CD4-positive, alpha-beta memory T cell (primary cell): ENCODE results near the gene RSKR. TPM values are rescaled to one million over a fixed set of nuclear protein-coding genes. Genes with fewer than 3 reads are reported as not detected.

ENCODE experiments used
- CTCF ChIA-PET: fragments of 350-600 bp; sonication (Branson Sonifier 250); formaldehyde crosslinking; loops from one replicate; lab custom pipeline; 2021; ENCODE audit warnings: inconsistent platforms; ENCODE audit not compliant: partially characterized antibody; lab: Charles Lee
- POLR2A ChIA-PET: fragments of 350-600 bp; sonication (Branson Sonifier 250); formaldehyde crosslinking; loops from one replicate; lab custom pipeline; 2021; ENCODE audit not compliant: partially characterized antibody; lab: Charles Lee
- DNase-seq, 5 donors: peaks; one replicate each; pipeline versions ENCODE4 v3.0.0 to v3.0.0-alpha.2; 2020 to 2022; ENCODE audit warnings: mixed read lengths in 1 of 5
- H3K27ac ChIP-seq: one replicate; pipeline ENCODE4 v1.7.0; 2013; ENCODE audit warnings: low read depth, low read length
- H3K27me3 ChIP-seq: 2 replicates; pipeline ENCODE4 v1.7.0; 2013; ENCODE audit warnings: mild to moderate bottlenecking, low read length, moderate library complexity; ENCODE audit not compliant: insufficient read depth
- H3K36me3 ChIP-seq: 2 replicates; pipeline ENCODE4 v1.7.0; 2013; ENCODE audit warnings: mild to moderate bottlenecking, low read length, moderate library complexity; ENCODE audit not compliant: insufficient read depth
- H3K4me1 ChIP-seq: 2 replicates; pipeline ENCODE4 v1.7.0; 2013; ENCODE audit warnings: mild to moderate bottlenecking, low read length, moderate library complexity; ENCODE audit not compliant: insufficient read depth
- H3K4me3 ChIP-seq, 2 donors: one replicate each; pipeline ENCODE4 v1.7.0; 2013; ENCODE audit warnings: low read length in 2 of 2, mild to moderate bottlenecking in 1 of 2
- H3K9me3 ChIP-seq, 2 donors: one replicate each; pipeline ENCODE4 v1.7.0; 2013; ENCODE audit warnings: low read length in 2 of 2, control low read depth in 1 of 2; ENCODE audit not compliant: control insufficient read depth in 1 of 2
- H3K27ac Mint-ChIP-seq, 7 donors: one replicate each; pipeline ENCODE4 v1.8.0; 2020 to 2021; ENCODE audit warnings: mixed read lengths in 7 of 7, mild to moderate bottlenecking in 6 of 7, inconsistent platforms in 3 of 7, moderate library complexity in 3 of 7
- H3K27me3 Mint-ChIP-seq, 2 donors: one replicate each; pipeline ENCODE4 v1.8.0; 2020 to 2021; ENCODE audit warnings: mixed read lengths in 2 of 2
- H3K36me3 Mint-ChIP-seq, 2 donors: one replicate each; pipeline ENCODE4 v1.8.0; 2020 to 2021; ENCODE audit warnings: mixed read lengths in 2 of 2, inconsistent platforms in 1 of 2, mild to moderate bottlenecking in 1 of 2
- H3K4me1 Mint-ChIP-seq, 4 donors: one replicate each; pipeline ENCODE4 v1.8.0; 2020 to 2021; ENCODE audit warnings: mixed read lengths in 4 of 4, mild to moderate bottlenecking in 1 of 4
- H3K4me3 Mint-ChIP-seq, 8 donors: one replicate each; pipeline ENCODE4 v1.8.0; 2020 to 2021; ENCODE audit warnings: mixed read lengths in 8 of 8, mild to moderate bottlenecking in 7 of 8, moderate library complexity in 6 of 8, inconsistent platforms in 3 of 8
- H3K9me3 Mint-ChIP-seq, 8 donors: one replicate each; pipeline ENCODE4 v1.8.0; 2020 to 2021; ENCODE audit warnings: mixed read lengths in 8 of 8, mild to moderate bottlenecking in 5 of 8, inconsistent platforms in 3 of 8, moderate library complexity in 1 of 8
- intact Hi-C: fragments of 100-400 bp; cut with micrococcal nuclease; formaldehyde crosslinking; loops from one replicate; pipeline ENCODE4 v1.15.1; 2023
- polyA plus RNA-seq, 2 donors: library from polyadenylated mRNA; unstranded; fragments of 300-500 nt; fragmentation: Illumina TruSeq; gene quantifications; one replicate each; pipeline ENCODE4 v1.2.3, GENCODE V29; 2021
- total RNA-seq, 2 experiments: library from RNA; stranded (reverse); gene quantifications; one replicate each; pipeline ENCODE4 v1.2.3, GENCODE V29; 2021

Gene RSKR
- total and polyA plus RNA-seq, 4 experiments from 2014 or later = 27.2 to 29.6 TPM; not detected in 2

GRCh38 chr17:28574526-28574925 lies 39.5 kb downstream of the RSKR start:
- intact Hi-C loops = no loop called here
- Histone ChIP-seq H3K9me3 (no peaks in the 10 kb centered on the region), H3K4me3 (no peak overlapping the region), H3K27ac (no peak overlapping the region), H3K27me3 (no peaks in the 10 kb centered on the region), H3K36me3 (no peaks in the 10 kb centered on the region), H3K4me1 (peaks cover 50% of the 10 kb centered on the region)
- Mint-ChIP-seq H3K27ac (peak overlapping the region in 3 of 7 donors; percentile 30 to 81 (median 62)), H3K4me3 (peak overlapping the region in 3 of 8 donors; percentile 13 to 54 (median 32)), H3K4me1 (peaks cover 30 to 67% (median 44%) of the 10 kb centered on the region in 4 donors), H3K27me3 (no peaks in the 10 kb centered on the region), H3K36me3 (peaks cover 0 to 22% of the 10 kb centered on the region in 2 donors), H3K9me3 (no peaks in the 10 kb centered on the region)
- POLR2A ChIA-PET = interaction anchor here (1.4 to 13.1 kb wide), 2 partner anchors 23 to 26 kb away, joined by 4 to 169 read pairs; partner anchors contain the start of gene SPAG5
- CTCF ChIA-PET = interaction anchor here (4.6 kb wide), 1 partner anchor 26 kb away, joined by 26 read pairs; no protein-coding TSS in a partner anchor
- no peak for DNase-seq

GRCh38 chr17:28573966-28574480 lies 40.0 kb downstream of the RSKR start:
- H3K27ac Mint-ChIP-seq = peak overlapping the region in 4 of 7 donors; percentile 18 to 81 (median 46)
- no peak for DNase-seq
- H3K4me1 ChIP-seq = peaks cover 55% of the 10 kb centered on the region
- H3K9me3 Mint-ChIP-seq = no peaks in the 10 kb centered on the region
- H3K9me3 ChIP-seq = no peaks in the 10 kb centered on the region
- H3K4me3 ChIP-seq = no peak overlapping the region
- peaks cover 31 to 71% (median 47%) of the 10 kb centered on the region in 4 donors for H3K4me1 Mint-ChIP-seq
- no peak overlapping the region for H3K27ac ChIP-seq
- POLR2A ChIA-PET = interaction anchor here (1.4 to 13.1 kb wide), 2 partner anchors 23 to 26 kb away, joined by 4 to 169 read pairs; partner anchors contain the start of gene SPAG5
- no peaks in the 10 kb centered on the region for H3K27me3 ChIP-seq
- intact Hi-C loops = no loop called here
- H3K36me3 Mint-ChIP-seq = peaks cover 0 to 23% of the 10 kb centered on the region in 2 donors
- CTCF ChIA-PET = interaction anchor here (4.6 kb wide), 1 partner anchor 26 kb away, joined by 26 read pairs; no protein-coding TSS in a partner anchor
- H3K4me3 Mint-ChIP-seq = peak overlapping the region in 1 of 8 donors; percentile 54
- H3K27me3 Mint-ChIP-seq = no peaks in the 10 kb centered on the region
- H3K36me3 ChIP-seq = no peaks in the 10 kb centered on the region

GRCh38 chr17:28573521-28573920 lies 40.5 kb downstream of the RSKR start:
- DNase-seq = no peak
- H3K4me1 Mint-ChIP-seq = peaks cover 33 to 74% (median 49%) of the 10 kb centered on the region in 4 donors
- H3K27me3 Mint-ChIP-seq = no peaks in the 10 kb centered on the region
- peak overlapping the region in 3 of 7 donors; percentile 18 to 80 (median 37) for H3K27ac Mint-ChIP-seq
- H3K27me3 ChIP-seq = no peaks in the 10 kb centered on the region
- intact Hi-C loops = no loop called here
- H3K4me3 Mint-ChIP-seq = peak overlapping the region in 1 of 8 donors; percentile 98
- no peak overlapping the region for H3K4me3 ChIP-seq
- peaks cover 0 to 23% of the 10 kb centered on the region in 2 donors for H3K36me3 Mint-ChIP-seq
- no peaks in the 10 kb centered on the region for H3K9me3 ChIP-seq
- no peaks in the 10 kb centered on the region for H3K9me3 Mint-ChIP-seq
- ChIA-PET CTCF (interaction anchor here (4.6 kb wide), 1 partner anchor 25 kb away, joined by 26 read pairs; no protein-coding TSS in a partner anchor), POLR2A (interaction anchor here (1.4 to 13.1 kb wide), 2 partner anchors 22 to 27 kb away, joined by 4 to 169 read pairs; partner anchors contain the start of gene SPAG5)
- H3K36me3 ChIP-seq = no peaks in the 10 kb centered on the region
- peaks cover 59% of the 10 kb centered on the region for H3K4me1 ChIP-seq
- no peak overlapping the region for H3K27ac ChIP-seq

GRCh38 chr17:28573040-28573380 lies 41.0 kb downstream of the RSKR start:
- intact Hi-C loops = no loop called here
- ChIA-PET CTCF (interaction anchor here (4.6 kb wide), 1 partner anchor 25 kb away, joined by 26 read pairs; no protein-coding TSS in a partner anchor), POLR2A (interaction anchor here (1.4 to 13.1 kb wide), 6 partner anchors 10 to 72 kb away, joined by 4 to 169 read pairs (median 14); partner anchors contain the start of genes BLTP2, SPAG5 and UNC119)
- Mint-ChIP-seq H3K4me3 (peak overlapping the region in 4 of 8 donors; percentile 20 to 98 (median 78)), H3K9me3 (no peaks in the 10 kb centered on the region), H3K27ac (peak overlapping the region in 6 of 7 donors; percentile 22 to 98 (median 87)), H3K4me1 (peaks cover 36 to 77% (median 54%) of the 10 kb centered on the region in 4 donors), H3K36me3 (peaks cover under 1 to 23% of the 10 kb centered on the region in 2 donors), H3K27me3 (no peaks in the 10 kb centered on the region)
- Histone ChIP-seq H3K27me3 (no peaks in the 10 kb centered on the region), H3K27ac (no peak overlapping the region), H3K9me3 (no peaks in the 10 kb centered on the region), H3K36me3 (no peaks in the 10 kb centered on the region), H3K4me3 (no peak overlapping the region), H3K4me1 (peaks cover 64% of the 10 kb centered on the region)
- DNase-seq = no peak

GRCh38 chr17:28572259-28573039 lies 41.5 kb downstream of the RSKR start:
- H3K36me3 Mint-ChIP-seq = peaks cover 5 to 27% of the 10 kb centered on the region in 2 donors
- CTCF ChIA-PET = interaction anchor here (0.9 to 4.6 kb wide), 7 partner anchors 16 to 42 kb away, joined by 3 to 26 read pairs (median 7); partner anchors contain the start of genes RSKR and UNC119

GRCh38 chr17:28571361-28572122 lies 42.4 kb downstream of the RSKR start, which contains the start of gene PIGS:
PIGS (minus strand) TSS chr17:28571524; CDS start chr17:28571496, 28 bp downstream.
- Histone ChIP-seq H3K9me3 (no peaks in the 10 kb centered on the region), H3K36me3 (no peaks in the 10 kb centered on the region), H3K4me1 (peaks cover 68% of the 10 kb centered on the region), H3K27ac (peak within 1 kb of the TSS; percentile 79), H3K4me3 (peak within 1 kb of the TSS; percentile 59 to 93), H3K27me3 (no peaks in the 10 kb centered on the region)
- Mint-ChIP-seq H3K27me3 (no peaks in the 10 kb centered on the region), H3K9me3 (no peaks in the 10 kb centered on the region), H3K4me1 (peaks cover 41 to 82% (median 57%) of the 10 kb centered on the region in 4 donors), H3K4me3 (peak within 1 kb of the TSS; percentile 96 to 99 (median 97)), H3K36me3 (peaks cover 5 to 27% of the 10 kb centered on the region in 2 donors), H3K27ac (peak within 1 kb of the TSS; percentile 80 to 98 (median 97))
- intact Hi-C loops = loop anchor here (1.0 kb wide), 2 partner anchors 19 to 28 kb away; partner anchors contain the start of genes SPAG5 and UNC119
- ChIA-PET CTCF (interaction anchor here (0.6 to 4.6 kb wide), 10 partner anchors 10 to 95 kb away, joined by 3 to 26 read pairs (median 4); partner anchors contain the start of genes RSKR and UNC119), POLR2A (interaction anchor here (0.9 to 13.1 kb wide), 24 partner anchors 9 to 380 kb away, joined by 3 to 169 read pairs (median 6); partner anchors contain the start of genes BLTP2, PHF12, POLDIP2 and PROCA1)
- peak; percentile 84 to 93 (median 87) for DNase-seq

More at GRCh38 chr17:28572259-28573039, 41.5 kb downstream of the RSKR start:
- Histone ChIP-seq H3K4me3 (peak overlapping the region in 1 of 2 donors; percentile 59), H3K36me3 (no peaks in the 10 kb centered on the region), H3K4me1 (peaks cover 69% of the 10 kb centered on the region), H3K27ac (peak overlapping the region; percentile 79), H3K27me3 (no peaks in the 10 kb centered on the region), H3K9me3 (no peaks in the 10 kb centered on the region)
- Mint-ChIP-seq H3K27me3 (no peaks in the 10 kb centered on the region), H3K4me3 (peak overlapping the region; percentile 96 to 99 (median 97)), H3K27ac (peak overlapping the region; percentile 80 to 98 (median 97)), H3K4me1 (peaks cover 41 to 82% (median 59%) of the 10 kb centered on the region in 4 donors), H3K9me3 (no peaks in the 10 kb centered on the region)
- peak in 2 of 5 donors; percentile 16 to 27 for DNase-seq
- intact Hi-C loops = no loop called here
- POLR2A ChIA-PET = interaction anchor here (1.1 to 13.1 kb wide), 15 partner anchors 8 to 379 kb away, joined by 3 to 169 read pairs (median 9); partner anchors contain the start of genes BLTP2, PHF12, PROCA1 and RPL23A
